ENCODE results near the gene SPOCK1. TPM values are rescaled to one million over a fixed set of nuclear protein-coding genes. Genes with fewer than 3 reads are reported as not detected.
A peak's percentile ranks its signal among the peaks of the same experiment; 100 is the strongest.

Gene SPOCK1
- total RNA-seq, 1 donor from 2014 or later: 28.6 TPM

- TF ChIP-seq, protein P1, sequence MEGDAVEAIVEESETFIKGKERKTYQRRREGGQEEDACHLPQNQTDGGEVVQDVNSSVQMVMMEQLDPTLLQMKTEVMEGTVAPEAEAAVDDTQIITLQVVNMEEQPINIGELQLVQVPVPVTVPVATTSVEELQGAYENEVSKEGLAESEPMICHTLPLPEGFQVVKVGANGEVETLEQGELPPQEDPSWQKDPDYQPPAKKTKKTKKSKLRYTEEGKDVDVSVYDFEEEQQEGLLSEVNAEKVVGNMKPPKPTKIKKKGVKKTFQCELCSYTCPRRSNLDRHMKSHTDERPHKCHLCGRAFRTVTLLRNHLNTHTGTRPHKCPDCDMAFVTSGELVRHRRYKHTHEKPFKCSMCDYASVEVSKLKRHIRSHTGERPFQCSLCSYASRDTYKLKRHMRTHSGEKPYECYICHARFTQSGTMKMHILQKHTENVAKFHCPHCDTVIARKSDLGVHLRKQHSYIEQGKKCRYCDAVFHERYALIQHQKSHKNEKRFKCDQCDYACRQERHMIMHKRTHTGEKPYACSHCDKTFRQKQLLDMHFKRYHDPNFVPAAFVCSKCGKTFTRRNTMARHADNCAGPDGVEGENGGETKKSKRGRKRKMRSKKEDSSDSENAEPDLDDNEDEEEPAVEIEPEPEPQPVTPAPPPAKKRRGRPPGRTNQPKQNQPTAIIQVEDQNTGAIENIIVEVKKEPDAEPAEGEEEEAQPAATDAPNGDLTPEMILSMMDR (IDR thresholded peaks at IDR 0.05; ENCODE audit: borderline replicate concordance): no peak
- H3K4me1 ChIP-seq: peaks cover 26% of the 10 kb centered on the region
- H3K36me3 ChIP-seq: no peaks in the 10 kb centered on the region
- intact Hi-C loops (cut with micrococcal nuclease): no loop called here
- DNase-seq: no peak
- H3K4me3 ChIP-seq: no peak overlapping the region
- peaks cover 1% of the 10 kb centered on the region for H3K27me3 ChIP-seq (ENCODE audit: low read depth)
- peak overlapping the region; percentile 67 for H3K27ac ChIP-seq (replicated peaks)
- H3K9me3 ChIP-seq (replicated peaks): no peaks in the 10 kb centered on the region
Observed at GRCh38 chr5:137073189-137073588, 425.9 kb downstream of the SPOCK1 start.

- DNase-seq: no peak
- Histone ChIP-seq H3K9me3 (replicated peaks) (no peaks in the 10 kb centered on the region), H3K4me1 (peaks cover 26% of the 10 kb centered on the region), H3K27me3 (ENCODE audit: low read depth) (no peaks in the 10 kb centered on the region), H3K27ac (replicated peaks) (peak overlapping the region; percentile 67), H3K4me3 (no peak overlapping the region), H3K36me3 (no peaks in the 10 kb centered on the region)
- TF ChIP-seq, protein P1 (IDR thresholded peaks at IDR 0.05; ENCODE audit: borderline replicate concordance): no peak
- intact Hi-C loops (cut with micrococcal nuclease): no loop called here
Observed at GRCh38 chr5:137072361-137073115, 426.6 kb downstream of the SPOCK1 start.

- TF ChIP-seq, protein P1 (IDR thresholded peaks at IDR 0.05; ENCODE audit: borderline replicate concordance): no peak
- H3K4me3 ChIP-seq: no peak overlapping the region
- peak overlapping the region; percentile 67 for H3K27ac ChIP-seq (replicated peaks)
- no peak for DNase-seq
- peaks cover 26% of the 10 kb centered on the region for H3K4me1 ChIP-seq
- H3K36me3 ChIP-seq: no peaks in the 10 kb centered on the region
- intact Hi-C loops (cut with micrococcal nuclease): no loop called here
- H3K27me3 ChIP-seq (ENCODE audit: low read depth): no peaks in the 10 kb centered on the region
- no peaks in the 10 kb centered on the region for H3K9me3 ChIP-seq (replicated peaks)
Observed at GRCh38 chr5:137071931-137072330, 427.2 kb downstream of the SPOCK1 start.

- TF ChIP-seq, protein P1 (IDR thresholded peaks at IDR 0.05; ENCODE audit: borderline replicate concordance): no peak
- no peak for DNase-seq
- no peaks in the 10 kb centered on the region for H3K27me3 ChIP-seq (ENCODE audit: low read depth)
- intact Hi-C loops (cut with micrococcal nuclease): no loop called here
- H3K4me3 ChIP-seq: no peak overlapping the region
- H3K4me1 ChIP-seq: peaks cover 26% of the 10 kb centered on the region
- H3K27ac ChIP-seq (replicated peaks): peak overlapping the region; percentile 67
- H3K9me3 ChIP-seq (replicated peaks): no peaks in the 10 kb centered on the region
- no peaks in the 10 kb centered on the region for H3K36me3 ChIP-seq
Observed at GRCh38 chr5:137071526-137071925, 427.6 kb downstream of the SPOCK1 start.

DNA sequence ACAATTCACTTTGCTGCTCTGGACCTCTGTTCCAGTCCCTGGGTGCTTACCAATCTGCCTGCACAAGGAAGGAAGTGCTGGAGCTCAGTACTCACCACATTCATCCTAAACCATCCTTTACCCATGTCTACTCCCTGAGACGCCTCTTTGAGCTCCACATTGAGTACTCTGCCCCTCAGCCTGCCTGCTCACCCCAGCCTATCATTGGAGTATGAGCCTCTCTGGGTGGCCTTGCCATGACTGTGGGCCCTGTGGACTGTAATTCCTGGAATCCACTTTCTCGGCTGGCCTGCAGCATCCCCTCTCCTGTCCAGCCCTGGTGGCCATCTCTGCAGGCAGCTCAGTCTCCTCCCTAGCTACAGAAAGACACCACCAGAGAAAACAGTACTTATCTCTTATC is 428.6 kb downstream of the SPOCK1 start:
- TF ChIP-seq, protein P1 (IDR thresholded peaks at IDR 0.05; ENCODE audit: borderline replicate concordance): no peak
- intact Hi-C loops (cut with micrococcal nuclease): no loop called here

More for the DNA sequence above, 428.6 kb downstream of the SPOCK1 start:
- no peaks in the 10 kb centered on the region for H3K9me3 ChIP-seq (replicated peaks)
- H3K36me3 ChIP-seq: no peaks in the 10 kb centered on the region
- no peaks in the 10 kb centered on the region for H3K27me3 ChIP-seq (ENCODE audit: low read depth)
- no peak overlapping the region for H3K27ac ChIP-seq (replicated peaks)
- H3K4me3 ChIP-seq: no peak overlapping the region
- H3K4me1 ChIP-seq: peaks cover 26% of the 10 kb centered on the region
- DNase-seq: no peak

All from left ventricle myocardium inferior (tissue), 1 donor.